Measurements from ENCODE around the gene IL11. TPM values are rescaled to one million over a fixed set of nuclear protein-coding genes. Genes with fewer than 3 reads are reported as not detected.

The IL11 gene
- total RNA-seq, 1 experiment from 2014 or later: 3.9 TPM

GRCh38 chr19:55324662-55325061, 45.6 kb downstream of the IL11 start:
- Histone ChIP-seq H2BK15ac (ENCODE audit: low read depth, low read length) (no peak overlapping the region), H3K23me2 (ENCODE audit: insufficient read length, low read depth, low read length, poor library complexity, severe bottlenecking) (no peaks in the 10 kb centered on the region), H2BK20ac (ENCODE audit: low read depth, low read length, poor library complexity, severe bottlenecking) (no peak overlapping the region), H3K18ac (ENCODE audit: insufficient read length, low read depth, low read length) (no peak overlapping the region), H3K23ac (ENCODE audit: insufficient read length, low read depth, low read length) (no peak overlapping the region), H3K79me2 (ENCODE audit: insufficient read depth, low read length) (no peaks in the 10 kb centered on the region), H3T11ph (ENCODE audit: low read length) (no peak overlapping the region), H2AK5ac (ENCODE audit: insufficient read length, low read length) (no peak overlapping the region), H3K14ac (ENCODE audit: insufficient read depth, low read length) (no peak overlapping the region), H3K27ac (ENCODE audit: insufficient read length, low read depth, low read length) (no peak overlapping the region), H2BK12ac (ENCODE audit: insufficient read length, low read depth, low read length) (no peak overlapping the region), H4K20me1 (ENCODE audit: control insufficient read depth, insufficient read depth, insufficient read length) (no peaks in the 10 kb centered on the region), H2BK5ac (ENCODE audit: insufficient read length, low read length) (no peak overlapping the region), H3K27me3 (ENCODE audit: insufficient read depth, low read length) (no peaks in the 10 kb centered on the region), H2AFZ (ENCODE audit: low read length) (no peak overlapping the region), H4K5ac (ENCODE audit: insufficient read length, low read depth, low read length) (no peak overlapping the region), H3K56ac (ENCODE audit: insufficient read length, low read depth, low read length) (no peak overlapping the region), H2BK120ac (ENCODE audit: low read depth, low read length, poor library complexity, severe bottlenecking) (no peak overlapping the region), H3K9me3 (ENCODE audit: control insufficient read depth, low read depth, low read length) (no peaks in the 10 kb centered on the region), H3K9ac (ENCODE audit: extremely low read depth, insufficient read length, low read length) (no peak overlapping the region), H3K4me2 (ENCODE audit: insufficient read depth, insufficient read length, low read length) (no peak overlapping the region), H4K8ac (replicated peaks; ENCODE audit: insufficient read length, low read depth, low read length) (no peak overlapping the region), H3K4ac (ENCODE audit: low read depth, low read length) (no peak overlapping the region), H4K91ac (ENCODE audit: insufficient read length, low read depth, low read length) (no peak overlapping the region), H3K4me1 (ENCODE audit: insufficient read depth, low read length) (no peaks in the 10 kb centered on the region), H3K79me1 (ENCODE audit: insufficient read depth, low read depth, low read length, poor library complexity, severe bottlenecking) (no peaks in the 10 kb centered on the region)
- TF ChIP-seq CTCF (conservative IDR thresholded peaks at IDR 0.05): no peak
- Mint-ChIP-seq H3K4me3 (no peak overlapping the region), H3K27me3 (ENCODE audit: low read depth) (peaks cover 33% of the 10 kb centered on the region), H3K27ac (no peak overlapping the region), H3K36me3 (ENCODE audit: insufficient read depth in 1 of 3, low read depth in 3 of 3) (peaks cover 0 to 2% (median 0%) of the 10 kb centered on the region in 3 experiments; a peak in 1 of 7 replicates), H3K4me1 (peaks cover 18 to 33% of the 10 kb centered on the region in 2 experiments), H3K9me3 (no peaks in the 10 kb centered on the region; a peak in 1 of 5 replicates)
- no CpG with 5 or more reads among the region's 6 CpGs for WGBS (ENCODE audit: extremely low coverage, insufficient read length, low lambda C conversion rate)
- DNase-seq: no peak

Measured in H9 (cell line).